Common myeloid progenitor, CD34-positive (primary cell): ENCODE results near the gene DEFB125.

Experiments
- CTCF ChIA-PET: fragments of 350-600 bp; sonication (Branson Sonifier 250); formaldehyde crosslinking; loops from one replicate; lab custom pipeline; 2021; ENCODE audit warnings: antibody characterized with exemption; lab: Charles Lee
- POLR2A ChIA-PET: fragments of 350-600 bp; sonication (Branson Sonifier 250); formaldehyde crosslinking; loops from one replicate; lab custom pipeline; 2021; ENCODE audit warnings: antibody characterized with exemption; lab: Charles Lee
- DNase-seq, 3 donors: peaks; one replicate each; pipeline versions ENCODE4 v3.0.0 to v3.0.0-alpha.2; 2013
- H3K27ac ChIP-seq, 2 experiments: 1 replicate in 1 of 2; 2 replicates in 1 of 2; pipeline ENCODE4 v1.7.0; 2013; ENCODE audit warnings: inconsistent platforms in 2 of 2, low read length in 2 of 2, mild to moderate bottlenecking in 2 of 2, low read depth in 1 of 2, moderate library complexity in 1 of 2; ENCODE audit not compliant: severe bottlenecking in 2 of 2, insufficient read depth in 1 of 2, poor library complexity in 1 of 2
- H3K27me3 ChIP-seq, 5 experiments: replicated peaks in 2 of 5; 1 replicate in 3 of 5; 2 replicates in 2 of 5; pipeline versions ENCODE4 v1.6.1 to v1.7.0; 2013; ENCODE audit warnings: low read length in 4 of 5, mild to moderate bottlenecking in 2 of 5, moderate library complexity in 2 of 5, inconsistent platforms in 1 of 5; ENCODE audit not compliant: insufficient read depth in 5 of 5, control insufficient read depth in 4 of 5
- H3K36me3 ChIP-seq, 4 experiments: 1 replicate in 2 of 4; 2 replicates in 2 of 4; pipeline versions ENCODE4 v1.6.1 to v1.7.0; 2013; ENCODE audit warnings: low read length in 3 of 4, control low read depth in 1 of 4, mild to moderate bottlenecking in 1 of 4; ENCODE audit not compliant: control insufficient read depth in 4 of 4, insufficient read depth in 4 of 4
- H3K4me1 ChIP-seq, 4 experiments: 1 replicate in 3 of 4; 2 replicates in 1 of 4; pipeline versions ENCODE4 v1.6.1 to v1.7.1; 2013; ENCODE audit warnings: low read length in 3 of 4, mild to moderate bottlenecking in 3 of 4, control low read depth in 1 of 4, inconsistent platforms in 1 of 4, moderate library complexity in 1 of 4; ENCODE audit not compliant: control insufficient read depth in 4 of 4, insufficient read depth in 4 of 4; ENCODE audit errors: control extremely low read depth in 1 of 4
- H3K4me3 ChIP-seq, 7 experiments: 1 replicate in 4 of 7; 2 replicates in 3 of 7; pipeline versions ENCODE4 v1.5.1 to v1.7.0; 2013; ENCODE audit warnings: mild to moderate bottlenecking in 7 of 7, low read length in 6 of 7, moderate library complexity in 6 of 7, inconsistent platforms in 2 of 7, low read depth in 2 of 7, control low read depth in 1 of 7; ENCODE audit not compliant: insufficient read depth in 4 of 7, control insufficient read depth in 1 of 7; ENCODE audit errors: extremely low read depth in 1 of 7
- H3K9me3 ChIP-seq, 5 experiments: 1 replicate in 4 of 5; 2 replicates in 1 of 5; pipeline versions ENCODE4 v1.6.1 to v1.7.1; 2013; ENCODE audit warnings: low read length in 4 of 5, mild to moderate bottlenecking in 2 of 5, inconsistent platforms in 1 of 5, low read depth in 1 of 5, moderate library complexity in 1 of 5; ENCODE audit not compliant: control insufficient read depth in 4 of 5, insufficient read depth in 2 of 5; ENCODE audit errors: control extremely low read depth in 1 of 5
- WGBS: methylation state at CpG from one replicate; pipeline ENCODE4 v1.1.5; 2013; ENCODE audit not compliant: insufficient coverage; 5-methylcytosine and 5-hydroxymethylcytosine counted together

The DEFB125 gene

DNA sequence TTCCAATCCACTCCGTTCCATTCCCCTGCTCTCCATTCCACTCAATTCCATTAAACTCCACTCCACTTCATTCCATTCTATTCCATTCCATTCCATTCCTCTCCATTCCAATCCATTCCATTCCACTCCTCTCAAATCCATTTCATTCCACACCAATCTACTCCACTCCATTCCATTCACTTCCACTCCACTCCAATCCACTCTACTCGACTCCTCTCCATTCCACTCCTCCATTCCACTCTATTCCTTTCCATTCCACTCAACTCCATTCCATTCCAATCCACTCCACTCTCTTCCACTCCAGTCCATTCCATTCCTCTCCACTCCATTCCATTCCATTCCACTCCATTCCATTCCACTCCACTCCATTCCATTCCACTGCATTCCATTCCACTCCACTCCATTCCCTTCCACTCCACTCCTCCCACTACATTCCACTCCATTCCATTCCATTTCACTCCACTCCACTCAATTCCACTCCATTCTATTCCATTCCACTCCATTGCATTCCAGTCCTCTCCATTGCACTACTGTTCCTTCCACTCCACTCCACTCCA is 22.6 kb upstream of the DEFB125 start:
- no peak for DNase-seq
- Histone ChIP-seq H3K4me1 (no peaks in the 10 kb centered on the region), H3K9me3 (peaks cover 0 to 60% (median 35%) of the 10 kb centered on the region in 5 experiments), H3K36me3 (no peaks in the 10 kb centered on the region), H3K27ac (no peak overlapping the region), H3K27me3 (peaks cover 0 to 17% (median 5%) of the 10 kb centered on the region in 5 experiments), H3K4me3 (no peak overlapping the region)
- ChIA-PET CTCF (no interaction called here), POLR2A (no interaction called here)
- WGBS: 86% methylated on average over 2 of the region's 2 CpGs

DNA sequence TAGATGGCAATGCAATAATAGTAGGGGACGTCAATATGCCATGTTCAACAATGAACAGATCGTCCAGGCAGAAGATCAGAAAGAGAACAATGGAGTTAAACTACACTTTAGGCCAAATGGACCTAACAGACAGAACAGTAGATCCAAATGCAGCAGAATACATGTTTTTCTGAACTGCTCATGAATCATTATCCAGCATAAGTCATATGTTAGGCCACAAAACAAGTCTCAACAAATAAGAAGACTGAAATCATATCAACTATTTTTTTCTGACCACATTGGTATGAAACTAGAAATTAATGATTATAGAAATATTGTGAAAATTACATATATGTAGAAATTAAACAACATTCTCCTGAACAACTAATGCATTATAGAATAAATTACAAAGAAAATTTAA is 10.2 kb upstream of the DEFB125 start:
- Histone ChIP-seq H3K27me3 (peaks cover 0 to 6% (median 3%) of the 10 kb centered on the region in 5 experiments), H3K36me3 (no peaks in the 10 kb centered on the region), H3K4me1 (no peaks in the 10 kb centered on the region), H3K27ac (no peak overlapping the region), H3K4me3 (no peak overlapping the region), H3K9me3 (peaks cover 0 to 21% (median 5%) of the 10 kb centered on the region in 5 experiments)
- 43% methylated on average over 2 of the region's 2 CpGs for WGBS
- ChIA-PET POLR2A (no interaction called here), CTCF (no interaction called here)
- DNase-seq: no peak

DNA sequence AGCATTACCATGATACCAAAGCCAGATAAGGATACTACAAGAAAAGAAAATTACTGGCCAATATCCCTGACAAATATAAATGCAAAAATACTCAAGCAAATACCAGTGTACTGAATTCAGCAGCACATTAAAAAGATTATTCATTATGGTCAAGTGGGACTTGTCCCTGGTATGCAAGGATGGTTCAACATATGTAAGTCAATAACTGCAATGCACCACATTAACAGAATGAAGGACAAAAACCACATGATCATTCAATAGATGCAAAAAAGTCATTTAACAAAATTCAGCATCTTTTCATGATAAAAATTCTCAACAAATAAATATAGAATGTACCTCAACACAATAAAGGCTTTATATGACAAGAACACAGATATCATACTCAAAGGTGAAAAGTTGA is 9.1 kb upstream of the DEFB125 start:
- H3K36me3 ChIP-seq: no peaks in the 10 kb centered on the region
- no peak for DNase-seq
- CTCF ChIA-PET: no interaction called here

DNA sequence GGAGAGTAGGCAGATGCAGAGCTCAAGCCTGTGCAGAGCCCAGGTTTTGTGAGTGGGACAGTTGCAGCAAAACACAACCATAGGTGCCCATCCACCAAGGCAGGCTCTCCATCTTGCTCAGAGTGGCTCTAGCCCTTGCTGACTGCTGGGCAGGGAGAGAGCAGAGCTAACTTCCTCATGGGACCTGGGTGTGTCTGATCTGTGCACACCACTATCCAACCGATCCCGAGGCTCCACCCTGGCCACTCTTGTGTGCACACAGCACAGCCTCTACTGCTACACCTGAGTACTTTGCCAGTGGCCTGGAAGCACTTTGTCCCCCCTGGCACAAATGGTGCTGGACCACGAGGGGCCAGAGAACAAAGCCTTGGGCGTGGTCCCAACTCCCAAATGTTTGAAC is 7.9 kb upstream of the DEFB125 start:
- WGBS: 80% methylated on average over 3 of the region's 4 CpGs
- Histone ChIP-seq H3K27ac (no peak overlapping the region), H3K4me1 (no peaks in the 10 kb centered on the region), H3K9me3 (peaks cover 0 to 18% (median 4%) of the 10 kb centered on the region in 5 experiments), H3K4me3 (no peak overlapping the region), H3K36me3 (no peaks in the 10 kb centered on the region), H3K27me3 (peaks cover 0 to 11% (median 5%) of the 10 kb centered on the region in 5 experiments)
- no peak for DNase-seq
- ChIA-PET CTCF (no interaction called here), POLR2A (no interaction called here)

More for the DNA sequence above, 9.1 kb upstream of the DEFB125 start:
- POLR2A ChIA-PET: no interaction called here
- no peak overlapping the region for H3K27ac ChIP-seq
- H3K4me1 ChIP-seq: no peaks in the 10 kb centered on the region
- H3K27me3 ChIP-seq: peaks cover 0 to 12% (median 5%) of the 10 kb centered on the region in 5 experiments
- H3K4me3 ChIP-seq: no peak overlapping the region
- H3K9me3 ChIP-seq: peaks cover 0 to 21% (median 6%) of the 10 kb centered on the region in 5 experiments

DNA sequence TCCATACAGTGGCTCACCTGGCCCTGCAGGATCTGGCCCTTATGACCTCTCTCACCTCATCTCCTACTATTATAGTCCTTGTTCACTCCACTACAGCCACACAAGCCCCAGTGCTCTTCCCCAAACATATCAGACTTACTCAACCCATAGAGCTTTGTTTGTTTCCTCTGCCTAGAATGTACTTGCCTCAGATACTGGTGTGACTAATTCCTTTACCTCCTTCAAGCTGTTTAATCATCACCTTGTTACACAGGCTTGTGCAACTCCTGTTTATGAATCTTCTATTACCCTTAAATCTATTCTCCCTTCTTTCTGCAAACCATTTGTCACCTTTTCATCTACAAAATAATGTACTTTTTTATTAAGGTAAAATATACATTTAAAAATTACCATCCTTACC is 3.2 kb downstream of the DEFB125 start:
- Histone ChIP-seq H3K27me3 (peaks cover 2 to 26% (median 6%) of the 10 kb centered on the region in 5 experiments), H3K4me1 (no peaks in the 10 kb centered on the region), H3K9me3 (peaks cover 0 to 17% (median 8%) of the 10 kb centered on the region in 5 experiments), H3K27ac (no peak overlapping the region), H3K36me3 (no peaks in the 10 kb centered on the region), H3K4me3 (no peak overlapping the region)
- no peak for DNase-seq
- CTCF ChIA-PET: no interaction called here
- POLR2A ChIA-PET: no interaction called here

DNA sequence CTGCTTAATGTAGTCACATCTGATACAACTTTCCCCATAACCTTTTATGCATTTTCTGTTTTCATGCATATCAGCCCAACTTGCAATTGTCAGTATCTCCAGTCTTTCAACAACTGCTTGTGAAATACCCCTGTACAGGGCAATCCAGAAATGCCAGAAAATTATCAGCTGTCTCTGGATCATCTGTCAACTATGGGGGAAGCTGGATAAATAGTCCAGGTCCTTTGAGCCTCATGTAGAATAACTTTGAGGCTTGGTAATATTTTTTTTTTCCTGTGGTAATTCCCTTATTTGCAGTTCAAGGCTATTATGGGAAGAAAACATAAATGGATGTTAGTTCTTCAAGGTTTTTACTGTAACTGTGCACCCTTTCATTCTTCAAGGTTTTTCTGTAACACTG is 6.2 kb downstream of the DEFB125 start:
- CTCF ChIA-PET: interaction anchor here (1.0 kb wide), 1 partner anchor 11 kb away, joined by 3 read pairs; no protein-coding TSS in a partner anchor
- H3K27ac ChIP-seq: no peak overlapping the region
- H3K9me3 ChIP-seq: peaks cover 0 to 18% (median 5%) of the 10 kb centered on the region in 5 experiments
- peaks cover 0 to 14% (median 2%) of the 10 kb centered on the region in 5 experiments for H3K27me3 ChIP-seq
- no peaks in the 10 kb centered on the region for H3K36me3 ChIP-seq
- DNase-seq: no peak
- H3K4me3 ChIP-seq: no peak overlapping the region
- POLR2A ChIA-PET: no interaction called here
- H3K4me1 ChIP-seq: no peaks in the 10 kb centered on the region

DNA sequence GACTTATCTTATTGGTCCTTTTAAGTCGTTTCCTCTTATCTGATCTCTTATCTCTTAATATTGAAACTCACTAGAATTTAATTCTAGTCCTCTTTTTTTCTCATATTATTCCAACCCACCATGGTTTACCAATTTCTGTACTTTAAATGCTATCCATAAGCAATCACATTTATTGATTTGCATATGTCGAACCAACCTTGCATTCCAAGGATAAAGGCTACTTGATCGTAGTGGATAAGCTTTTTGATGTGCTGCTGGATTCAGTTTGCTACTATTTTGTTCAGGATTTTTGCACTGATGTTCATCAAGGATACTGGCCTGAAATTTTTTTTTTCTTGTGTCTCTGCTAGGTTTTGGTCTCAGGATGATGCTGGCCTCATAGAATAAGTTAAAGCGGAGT is 7.7 kb downstream of the DEFB125 start:
- no peak for DNase-seq
- ChIA-PET POLR2A (no interaction called here), CTCF (no interaction called here)
- Histone ChIP-seq H3K4me3 (no peak overlapping the region), H3K4me1 (no peaks in the 10 kb centered on the region), H3K27ac (no peak overlapping the region), H3K9me3 (peaks cover 0 to 18% (median 5%) of the 10 kb centered on the region in 5 experiments), H3K36me3 (no peaks in the 10 kb centered on the region), H3K27me3 (peaks cover 0 to 10% (median 3%) of the 10 kb centered on the region in 5 experiments)
- 95% methylated on average over 3 of the region's 4 CpGs for WGBS
